ENCODE data around the gene PARM1.

PARM1 gene

GRCh38 chr4:74962584-74962983 is 29.7 kb downstream of the PARM1 start:
- Histone ChIP-seq H3K36me3 (ENCODE audit: control insufficient read depth, insufficient read depth, low read length) (no peaks in the 10 kb centered on the region), H3K27ac (ENCODE audit: low read depth, low read length) (no peak overlapping the region), H3K27me3 (ENCODE audit: control insufficient read depth, insufficient read depth, low read length) (no peaks in the 10 kb centered on the region), H3K9ac (ENCODE audit: low read length) (no peak overlapping the region), H3K4me1 (ENCODE audit: control insufficient read depth, insufficient read depth, low read length) (no peaks in the 10 kb centered on the region), H3K9me3 (ENCODE audit: control insufficient read depth, insufficient read depth, low read depth, low read length) (peaks cover 2% of the 10 kb centered on the region; the same call in 1 of the 2 replicates), H3K4me3 (ENCODE audit: low read depth, low read length) (no peak overlapping the region)

- H3K4me1 ChIP-seq (ENCODE audit: control insufficient read depth, insufficient read depth, low read length): no peaks in the 10 kb centered on the region; the same call in 1 of the 2 replicates
- H3K27ac ChIP-seq (ENCODE audit: low read depth, low read length): no peak overlapping the region
- no peak overlapping the region for H3K9ac ChIP-seq (ENCODE audit: low read length)
- no peaks in the 10 kb centered on the region for H3K36me3 ChIP-seq (ENCODE audit: control insufficient read depth, insufficient read depth, low read length)
- peaks cover 2% of the 10 kb centered on the region; the same call in 1 of the 2 replicates for H3K9me3 ChIP-seq (ENCODE audit: control insufficient read depth, insufficient read depth, low read depth, low read length)
- no peak overlapping the region for H3K4me3 ChIP-seq (ENCODE audit: low read depth, low read length)
- H3K27me3 ChIP-seq (ENCODE audit: control insufficient read depth, insufficient read depth, low read length): no peaks in the 10 kb centered on the region; the same call in 1 of the 2 replicates
Observed at GRCh38 chr4:74964311-74964710, 31.4 kb downstream of the PARM1 start.

GRCh38 chr4:74967324-74967723 is 34.4 kb downstream of the PARM1 start:
- no peaks in the 10 kb centered on the region for H3K36me3 ChIP-seq (ENCODE audit: control insufficient read depth, insufficient read depth, low read length)
- H3K4me1 ChIP-seq (ENCODE audit: control insufficient read depth, insufficient read depth, low read length): no peaks in the 10 kb centered on the region; the same call in 1 of the 2 replicates

GRCh38 chr4:74968456-74969164 is 35.7 kb downstream of the PARM1 start:
- no peak overlapping the region for H3K27ac ChIP-seq (ENCODE audit: low read depth, low read length)
- H3K4me3 ChIP-seq (ENCODE audit: low read depth, low read length): no peak overlapping the region
- H3K36me3 ChIP-seq (ENCODE audit: control insufficient read depth, insufficient read depth, low read length): no peaks in the 10 kb centered on the region
- no peaks in the 10 kb centered on the region; the same call in 1 of the 2 replicates for H3K4me1 ChIP-seq (ENCODE audit: control insufficient read depth, insufficient read depth, low read length)
- no peaks in the 10 kb centered on the region; the same call in 1 of the 2 replicates for H3K27me3 ChIP-seq (ENCODE audit: control insufficient read depth, insufficient read depth, low read length)
- no peak overlapping the region for H3K9ac ChIP-seq (ENCODE audit: low read length)
- H3K9me3 ChIP-seq (ENCODE audit: control insufficient read depth, insufficient read depth, low read depth, low read length): no peaks in the 10 kb centered on the region

More at GRCh38 chr4:74967324-74967723, 34.4 kb downstream of the PARM1 start:
- no peaks in the 10 kb centered on the region for H3K9me3 ChIP-seq (ENCODE audit: control insufficient read depth, insufficient read depth, low read depth, low read length)
- H3K9ac ChIP-seq (ENCODE audit: low read length): no peak overlapping the region
- no peaks in the 10 kb centered on the region; the same call in 1 of the 2 replicates for H3K27me3 ChIP-seq (ENCODE audit: control insufficient read depth, insufficient read depth, low read length)
- no peak overlapping the region for H3K27ac ChIP-seq (ENCODE audit: low read depth, low read length)
- no peak overlapping the region for H3K4me3 ChIP-seq (ENCODE audit: low read depth, low read length)

- Histone ChIP-seq H3K36me3 (ENCODE audit: control insufficient read depth, insufficient read depth, low read length) (no peaks in the 10 kb centered on the region), H3K9ac (ENCODE audit: low read length) (no peak overlapping the region), H3K4me1 (ENCODE audit: control insufficient read depth, insufficient read depth, low read length) (no peaks in the 10 kb centered on the region; the same call in 1 of the 2 replicates), H3K4me3 (ENCODE audit: low read depth, low read length) (no peak overlapping the region), H3K27me3 (ENCODE audit: control insufficient read depth, insufficient read depth, low read length) (no peaks in the 10 kb centered on the region; the same call in 1 of the 2 replicates), H3K27ac (ENCODE audit: low read depth, low read length) (no peak overlapping the region), H3K9me3 (ENCODE audit: control insufficient read depth, insufficient read depth, low read depth, low read length) (no peaks in the 10 kb centered on the region)
Observed at GRCh38 chr4:74969507-74970474, 36.9 kb downstream of the PARM1 start.

GRCh38 chr4:74970577-74970976 is 37.7 kb downstream of the PARM1 start:
- H3K4me1 ChIP-seq (ENCODE audit: control insufficient read depth, insufficient read depth, low read length): no peaks in the 10 kb centered on the region; the same call in 1 of the 2 replicates
- H3K27ac ChIP-seq (ENCODE audit: low read depth, low read length): no peak overlapping the region
- H3K36me3 ChIP-seq (ENCODE audit: control insufficient read depth, insufficient read depth, low read length): no peaks in the 10 kb centered on the region

GRCh38 chr4:74971862-74972261 is 38.9 kb downstream of the PARM1 start:
- H3K27ac ChIP-seq (ENCODE audit: low read depth, low read length): no peak overlapping the region
- H3K9ac ChIP-seq (ENCODE audit: low read length): no peak overlapping the region
- H3K36me3 ChIP-seq (ENCODE audit: control insufficient read depth, insufficient read depth, low read length): no peaks in the 10 kb centered on the region
- H3K4me3 ChIP-seq (ENCODE audit: low read depth, low read length): no peak overlapping the region
- no peaks in the 10 kb centered on the region; the same call in 1 of the 2 replicates for H3K27me3 ChIP-seq (ENCODE audit: control insufficient read depth, insufficient read depth, low read length)
- H3K4me1 ChIP-seq (ENCODE audit: control insufficient read depth, insufficient read depth, low read length): no peaks in the 10 kb centered on the region; the same call in 1 of the 2 replicates
- no peaks in the 10 kb centered on the region for H3K9me3 ChIP-seq (ENCODE audit: control insufficient read depth, insufficient read depth, low read depth, low read length)

More at GRCh38 chr4:74970577-74970976, 37.7 kb downstream of the PARM1 start:
- H3K9ac ChIP-seq (ENCODE audit: low read length): no peak overlapping the region
- no peaks in the 10 kb centered on the region; the same call in 1 of the 2 replicates for H3K27me3 ChIP-seq (ENCODE audit: control insufficient read depth, insufficient read depth, low read length)
- H3K4me3 ChIP-seq (ENCODE audit: low read depth, low read length): no peak overlapping the region
- no peaks in the 10 kb centered on the region for H3K9me3 ChIP-seq (ENCODE audit: control insufficient read depth, insufficient read depth, low read depth, low read length)

GRCh38 chr4:74975082-74975481 is 42.2 kb downstream of the PARM1 start:
- H3K36me3 ChIP-seq (ENCODE audit: control insufficient read depth, insufficient read depth, low read length): no peaks in the 10 kb centered on the region
- H3K27ac ChIP-seq (ENCODE audit: low read depth, low read length): no peak overlapping the region
- no peaks in the 10 kb centered on the region; the same call in 1 of the 2 replicates for H3K4me1 ChIP-seq (ENCODE audit: control insufficient read depth, insufficient read depth, low read length)
- H3K9ac ChIP-seq (ENCODE audit: low read length): no peak overlapping the region
- 0 out of 2 replicates have a peak, but pooled peaks cover 4% of the 10 kb centered on the region for H3K9me3 ChIP-seq (ENCODE audit: control insufficient read depth, insufficient read depth, low read depth, low read length)
- no peaks in the 10 kb centered on the region for H3K27me3 ChIP-seq (ENCODE audit: control insufficient read depth, insufficient read depth, low read length)
- H3K4me3 ChIP-seq (ENCODE audit: low read depth, low read length): no peak overlapping the region

GRCh38 chr4:74975848-74976824 is 43.2 kb downstream of the PARM1 start:
- H3K9ac ChIP-seq (ENCODE audit: low read length): no peak overlapping the region
- H3K4me3 ChIP-seq (ENCODE audit: low read depth, low read length): no peak overlapping the region
- no peaks in the 10 kb centered on the region for H3K36me3 ChIP-seq (ENCODE audit: control insufficient read depth, insufficient read depth, low read length)
- no peaks in the 10 kb centered on the region for H3K4me1 ChIP-seq (ENCODE audit: control insufficient read depth, insufficient read depth, low read length)
- H3K27me3 ChIP-seq (ENCODE audit: control insufficient read depth, insufficient read depth, low read length): no peaks in the 10 kb centered on the region
- H3K27ac ChIP-seq (ENCODE audit: low read depth, low read length): no peak overlapping the region
- 0 out of 2 replicates have a peak, but pooled peaks cover 4% of the 10 kb centered on the region for H3K9me3 ChIP-seq (ENCODE audit: control insufficient read depth, insufficient read depth, low read depth, low read length)
